Activated CD4-positive, alpha-beta T cell treated with anti-CD3 and anti-CD28 coated beads, Interleukin-2, amount 10 ng/mL, durations not matched to agents 7 days and 5 days (primary cell): ENCODE results near the gene TCEAL7. TPM values are rescaled to one million over a fixed set of nuclear protein-coding genes. Genes with fewer than 3 reads are reported as not detected.
"Not testable (repeated sequence)": the region's sequence is repeated elsewhere in the genome, so short reads cannot be mapped to it uniquely, and the experiment has no call there.

Experiments used
- CTCF ChIA-PET: fragments of 350-600 bp; sonication (Branson Sonifier 250); formaldehyde crosslinking; loops from one replicate; lab custom pipeline; 2021; ENCODE audit warnings: antibody characterized with exemption; lab: Charles Lee
- POLR2A ChIA-PET: fragments of 350-600 bp; sonication (Branson Sonifier 250); formaldehyde crosslinking; loops from one replicate; lab custom pipeline; 2021; ENCODE audit warnings: antibody characterized with exemption; lab: Charles Lee
- DNase-seq: peaks from one replicate; pipeline ENCODE4 v3.0.0-alpha.2; 2020
- H3K27ac Mint-ChIP-seq: one replicate; pipeline ENCODE4 v1.8.0; 2021; ENCODE audit warnings: mild to moderate bottlenecking, moderate library complexity, mixed read lengths
- H3K27me3 Mint-ChIP-seq: one replicate; pipeline ENCODE4 v1.8.0; 2021; ENCODE audit warnings: mixed read lengths
- H3K36me3 Mint-ChIP-seq: one replicate; pipeline ENCODE4 v1.8.0; 2021; ENCODE audit warnings: low read depth, mixed read lengths
- H3K4me1 Mint-ChIP-seq: one replicate; pipeline ENCODE4 v1.8.0; 2021; ENCODE audit warnings: mixed read lengths
- H3K4me3 Mint-ChIP-seq: one replicate; pipeline ENCODE4 v1.8.0; 2021; ENCODE audit warnings: mild to moderate bottlenecking, moderate library complexity, mixed read lengths
- H3K9me3 Mint-ChIP-seq: one replicate; pipeline ENCODE4 v1.8.0; 2021; ENCODE audit warnings: mixed read lengths
- total RNA-seq, 2 experiments: library from RNA; stranded (reverse); gene quantifications; one replicate each; pipeline ENCODE4 v1.2.3, GENCODE V29; 2021

The TCEAL7 gene
- total RNA-seq, 2 experiments from 2014 or later = not detected

- Mint-ChIP-seq H3K36me3 (no peaks in the 10 kb centered on the region), H3K4me1 (peaks cover 5% of the 10 kb centered on the region), H3K9me3 (no peaks in the 10 kb centered on the region), H3K4me3 (peak within 1 kb of the TSS; percentile 56), H3K27ac (no peak within 1 kb of the TSS), H3K27me3 (peaks cover 15% of the 10 kb centered on the region)
- ChIA-PET POLR2A (no interaction called here), CTCF (interaction anchor here (0.6 kb wide), 1 partner anchor 1313 kb away, joined by 3 read pairs; no protein-coding TSS in a partner anchor)
- no peak for DNase-seq
Measured at GRCh38 chrX:103356130-103356798, 26.2 kb downstream of the TCEAL7 start, which contains the start of gene TCEAL9. TCEAL9 (plus strand) TSS chrX:103356506; CDS start chrX:103357685, 1,179 bp downstream.

GRCh38 chrX:103356858-103357257 lies 26.8 kb downstream of the TCEAL7 start:
- H3K4me3 Mint-ChIP-seq = peak overlapping the region; percentile 56
- CTCF ChIA-PET = no interaction called here
- no peaks in the 10 kb centered on the region for H3K36me3 Mint-ChIP-seq
- H3K27me3 Mint-ChIP-seq = peaks cover 15% of the 10 kb centered on the region
- H3K27ac Mint-ChIP-seq = no peak overlapping the region
- no peak for DNase-seq
- H3K9me3 Mint-ChIP-seq = no peaks in the 10 kb centered on the region
- POLR2A ChIA-PET = no interaction called here
- H3K4me1 Mint-ChIP-seq = peaks cover 5% of the 10 kb centered on the region

- no peak for DNase-seq
- no peaks in the 10 kb centered on the region for H3K36me3 Mint-ChIP-seq
- H3K27ac Mint-ChIP-seq = no peak overlapping the region
- no peak overlapping the region for H3K4me3 Mint-ChIP-seq
- POLR2A ChIA-PET = no interaction called here
- H3K4me1 Mint-ChIP-seq = peaks cover 5% of the 10 kb centered on the region
- H3K9me3 Mint-ChIP-seq = no peaks in the 10 kb centered on the region
- H3K27me3 Mint-ChIP-seq = peaks cover 15% of the 10 kb centered on the region
- CTCF ChIA-PET = interaction anchor here (0.7 kb wide), 1 partner anchor 12 kb away, joined by 3 read pairs; no protein-coding TSS in a partner anchor
Measured at GRCh38 chrX:103357871-103358270, 27.8 kb downstream of the TCEAL7 start.

GRCh38 chrX:103359605-103360004 lies 29.6 kb downstream of the TCEAL7 start:
- H3K27ac Mint-ChIP-seq, H3K9me3 Mint-ChIP-seq, H3K4me3 Mint-ChIP-seq, CTCF ChIA-PET, H3K4me1 Mint-ChIP-seq, DNase-seq, H3K36me3 Mint-ChIP-seq, POLR2A ChIA-PET: not testable (repeated sequence)
- H3K27me3 Mint-ChIP-seq = peaks cover 15% of the 10 kb centered on the region

GRCh38 chrX:103360092-103360491 lies 30.1 kb downstream of the TCEAL7 start:
- peaks cover 15% of the 10 kb centered on the region for H3K27me3 Mint-ChIP-seq
- POLR2A ChIA-PET = no interaction called here
- no peak for DNase-seq
- H3K27ac Mint-ChIP-seq = no peak overlapping the region
- H3K36me3 Mint-ChIP-seq = no peaks in the 10 kb centered on the region
- H3K9me3 Mint-ChIP-seq = no peaks in the 10 kb centered on the region
- CTCF ChIA-PET = no interaction called here
- peaks cover 5% of the 10 kb centered on the region for H3K4me1 Mint-ChIP-seq
- H3K4me3 Mint-ChIP-seq = no peak overlapping the region

GRCh38 chrX:103360916-103361315 lies 30.9 kb downstream of the TCEAL7 start:
- Mint-ChIP-seq H3K4me1 (peaks cover 2% of the 10 kb centered on the region), H3K27me3 (peaks cover 15% of the 10 kb centered on the region), H3K36me3 (no peaks in the 10 kb centered on the region), H3K27ac (no peak overlapping the region), H3K4me3 (no peak overlapping the region), H3K9me3 (no peaks in the 10 kb centered on the region)
- POLR2A ChIA-PET = no interaction called here
- CTCF ChIA-PET = interaction anchor here (1.4 kb wide), 1 partner anchor 11 kb away, joined by 3 read pairs; no protein-coding TSS in a partner anchor
- no peak for DNase-seq

GRCh38 chrX:103361798-103362197 lies 31.8 kb downstream of the TCEAL7 start:
- Mint-ChIP-seq H3K9me3 (no peaks in the 10 kb centered on the region), H3K27me3 (peaks cover 8% of the 10 kb centered on the region)

GRCh38 chrX:103362474-103362873 lies 32.4 kb downstream of the TCEAL7 start:
- no peaks in the 10 kb centered on the region for H3K36me3 Mint-ChIP-seq
- ChIA-PET CTCF (no interaction called here), POLR2A (no interaction called here)
- H3K4me3 Mint-ChIP-seq = no peak overlapping the region
- no peaks in the 10 kb centered on the region for H3K9me3 Mint-ChIP-seq
- no peak overlapping the region for H3K27ac Mint-ChIP-seq
- peaks cover 6% of the 10 kb centered on the region for H3K27me3 Mint-ChIP-seq
- DNase-seq = no peak
- H3K4me1 Mint-ChIP-seq = no peaks in the 10 kb centered on the region

More at GRCh38 chrX:103361798-103362197, 31.8 kb downstream of the TCEAL7 start:
- Mint-ChIP-seq H3K27ac (no peak overlapping the region), H3K36me3 (no peaks in the 10 kb centered on the region), H3K4me3 (no peak overlapping the region), H3K4me1 (no peaks in the 10 kb centered on the region)
- ChIA-PET CTCF (interaction anchor here (1.4 kb wide), 1 partner anchor 10 kb away, joined by 3 read pairs; no protein-coding TSS in a partner anchor), POLR2A (no interaction called here)
- DNase-seq = no peak

GRCh38 chrX:103363046-103363445 lies 33.0 kb downstream of the TCEAL7 start:
- Mint-ChIP-seq H3K27me3 (peaks cover 3% of the 10 kb centered on the region), H3K36me3 (no peaks in the 10 kb centered on the region), H3K27ac (no peak overlapping the region), H3K4me1 (no peaks in the 10 kb centered on the region), H3K4me3 (no peak overlapping the region), H3K9me3 (no peaks in the 10 kb centered on the region)
- DNase-seq = no peak
- POLR2A ChIA-PET = no interaction called here
- CTCF ChIA-PET = no interaction called here

- no peaks in the 10 kb centered on the region for H3K9me3 Mint-ChIP-seq
- H3K4me1 Mint-ChIP-seq = no peaks in the 10 kb centered on the region
- no peaks in the 10 kb centered on the region for H3K36me3 Mint-ChIP-seq
- H3K27ac Mint-ChIP-seq = no peak overlapping the region
- H3K27me3 Mint-ChIP-seq = peaks cover 1% of the 10 kb centered on the region
- POLR2A ChIA-PET = no interaction called here
- no peak overlapping the region for H3K4me3 Mint-ChIP-seq
- DNase-seq = no peak
- CTCF ChIA-PET = interaction anchor here (1.1 kb wide), 1 partner anchor 96 kb away, joined by 5 read pairs; no protein-coding TSS in a partner anchor
Measured at GRCh38 chrX:103367502-103367901, 37.5 kb downstream of the TCEAL7 start.

GRCh38 chrX:103369479-103369878 lies 39.4 kb downstream of the TCEAL7 start:
- POLR2A ChIA-PET = no interaction called here
- no peaks in the 10 kb centered on the region for H3K36me3 Mint-ChIP-seq

GRCh38 chrX:103372886-103373285 lies 42.8 kb downstream of the TCEAL7 start:
- Mint-ChIP-seq H3K9me3 (no peaks in the 10 kb centered on the region), H3K27ac (no peak overlapping the region), H3K36me3 (no peaks in the 10 kb centered on the region), H3K4me3 (no peak overlapping the region), H3K4me1 (peaks cover 4% of the 10 kb centered on the region), H3K27me3 (no peaks in the 10 kb centered on the region)
- CTCF ChIA-PET = no interaction called here
- POLR2A ChIA-PET = no interaction called here
- DNase-seq = no peak

More at GRCh38 chrX:103369479-103369878, 39.4 kb downstream of the TCEAL7 start:
- Mint-ChIP-seq H3K27me3 (peaks cover 1% of the 10 kb centered on the region), H3K4me1 (no peaks in the 10 kb centered on the region), H3K27ac (no peak overlapping the region), H3K4me3 (no peak overlapping the region), H3K9me3 (no peaks in the 10 kb centered on the region)
- CTCF ChIA-PET = no interaction called here
- no peak for DNase-seq

GRCh38 chrX:103373581-103373980 lies 43.5 kb downstream of the TCEAL7 start:
- Mint-ChIP-seq H3K9me3 (no peaks in the 10 kb centered on the region), H3K4me1 (peaks cover 4% of the 10 kb centered on the region), H3K27me3 (no peaks in the 10 kb centered on the region), H3K27ac (no peak overlapping the region), H3K36me3 (no peaks in the 10 kb centered on the region), H3K4me3 (no peak overlapping the region)
- ChIA-PET CTCF (no interaction called here), POLR2A (interaction anchor here (0.5 kb wide), 1 partner anchor 12 kb away, joined by 3 read pairs; no protein-coding TSS in a partner anchor)
- no peak for DNase-seq
